ENCODE results near the gene CSRP1. TPM values are rescaled to one million over a fixed set of nuclear protein-coding genes. Genes with fewer than 3 reads are reported as not detected.
"Not testable (repeated sequence)": the region's sequence is repeated elsewhere in the genome, so short reads cannot be mapped to it uniquely, and the experiment has no call there.

Gene CSRP1
- total and polyA plus RNA-seq, 7 donors: 14.7 to 27.7 (median 23.2) TPM

GRCh38 chr1:201497935-201498509 lies 8.9 kb downstream of the CSRP1 start:
- intact Hi-C loops (cut with DNase I): no loop called here
- Histone ChIP-seq H3K4me3 (no peak overlapping the region), H3K36me3 (ENCODE audit: insufficient read depth in 1 of 2, low read depth in 1 of 2) (peaks cover 0 to 14% of the 10 kb centered on the region in 2 donors), H3K9me3 (no peaks in the 10 kb centered on the region), H3K27me3 (ENCODE audit: insufficient read depth in 3 of 3, low read length in 2 of 3) (no peaks in the 10 kb centered on the region), H3K27ac (no peak overlapping the region), H3K4me1 (peaks cover 20% of the 10 kb centered on the region)
- WGBS, 3 donors: 72 to 87% (median 78%) methylated on average over 16 of the region's 16 CpGs
- TF ChIP-seq, protein P1, sequence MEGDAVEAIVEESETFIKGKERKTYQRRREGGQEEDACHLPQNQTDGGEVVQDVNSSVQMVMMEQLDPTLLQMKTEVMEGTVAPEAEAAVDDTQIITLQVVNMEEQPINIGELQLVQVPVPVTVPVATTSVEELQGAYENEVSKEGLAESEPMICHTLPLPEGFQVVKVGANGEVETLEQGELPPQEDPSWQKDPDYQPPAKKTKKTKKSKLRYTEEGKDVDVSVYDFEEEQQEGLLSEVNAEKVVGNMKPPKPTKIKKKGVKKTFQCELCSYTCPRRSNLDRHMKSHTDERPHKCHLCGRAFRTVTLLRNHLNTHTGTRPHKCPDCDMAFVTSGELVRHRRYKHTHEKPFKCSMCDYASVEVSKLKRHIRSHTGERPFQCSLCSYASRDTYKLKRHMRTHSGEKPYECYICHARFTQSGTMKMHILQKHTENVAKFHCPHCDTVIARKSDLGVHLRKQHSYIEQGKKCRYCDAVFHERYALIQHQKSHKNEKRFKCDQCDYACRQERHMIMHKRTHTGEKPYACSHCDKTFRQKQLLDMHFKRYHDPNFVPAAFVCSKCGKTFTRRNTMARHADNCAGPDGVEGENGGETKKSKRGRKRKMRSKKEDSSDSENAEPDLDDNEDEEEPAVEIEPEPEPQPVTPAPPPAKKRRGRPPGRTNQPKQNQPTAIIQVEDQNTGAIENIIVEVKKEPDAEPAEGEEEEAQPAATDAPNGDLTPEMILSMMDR (IDR thresholded peaks at IDR 0.05): no peak
- DNase-seq (no peak), ATAC-seq (no peak)

- H3K27ac ChIP-seq: peak overlapping the region; percentile 58
These were observed 10.6 kb downstream of the CSRP1 start for GRCh38 chr1:201496296-201496690.

DNA sequence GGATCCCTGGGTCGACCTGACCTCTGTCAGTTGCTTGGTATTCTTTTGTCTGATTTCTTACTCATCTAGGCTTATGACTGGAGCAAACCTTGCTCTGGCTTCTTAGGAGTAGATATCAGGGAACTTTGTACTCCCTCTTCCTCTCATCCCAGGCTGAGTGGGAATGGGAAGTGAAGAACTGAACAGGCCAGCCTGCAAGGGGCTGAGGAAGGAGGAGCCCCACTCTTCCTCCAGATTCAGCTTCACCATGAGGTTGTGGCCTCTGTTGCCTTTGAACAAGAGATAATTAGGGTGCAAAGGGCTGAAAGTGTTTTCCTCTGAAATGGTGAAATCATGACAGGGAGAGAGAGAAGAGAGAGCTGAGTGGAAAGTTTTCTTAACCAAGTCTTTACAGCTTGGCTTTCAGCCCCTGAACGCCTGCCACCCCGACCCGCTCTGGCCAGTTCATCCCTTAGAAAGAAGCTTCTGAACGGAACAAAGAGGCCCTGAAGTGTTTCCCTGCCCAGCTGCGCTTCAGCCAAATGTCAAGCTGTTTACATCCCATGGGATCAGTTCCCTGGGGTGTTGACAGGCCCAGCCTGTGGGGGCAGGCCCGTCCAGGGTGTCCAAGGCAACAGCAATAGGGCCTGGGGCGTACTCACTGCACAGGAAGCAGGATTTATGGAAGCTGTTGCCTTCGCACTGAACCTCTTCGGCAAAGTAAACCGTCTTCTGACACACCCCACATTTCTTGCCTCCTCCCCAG lies 11.2 kb downstream of the CSRP1 start:
- peak; percentile 74 to 84 for DNase-seq
- WGBS, 3 donors: 30 to 39% (median 33%) methylated on average over 11 of the region's 11 CpGs
- ATAC-seq: peak; percentile 36 to 70 (median 57)
- intact Hi-C loops (cut with DNase I): no loop called here
- H3K4me1 ChIP-seq: peaks cover 26% of the 10 kb centered on the region
- no peak overlapping the region for H3K4me3 ChIP-seq
- H3K27me3 ChIP-seq (ENCODE audit: insufficient read depth in 3 of 3, low read length in 2 of 3): no peaks in the 10 kb centered on the region
- H3K9me3 ChIP-seq: no peaks in the 10 kb centered on the region
- peaks cover 0 to 14% of the 10 kb centered on the region in 2 donors for H3K36me3 ChIP-seq (ENCODE audit: insufficient read depth in 1 of 2, low read depth in 1 of 2)
- TF ChIP-seq, protein P1 (IDR thresholded peaks at IDR 0.05): no peak
- peak overlapping the region; percentile 58 for H3K27ac ChIP-seq

More at GRCh38 chr1:201496296-201496690, 10.6 kb downstream of the CSRP1 start:
- no peak for DNase-seq
- intact Hi-C loops (cut with DNase I): no loop called here
- H3K4me3 ChIP-seq: no peak overlapping the region
- no peak for ATAC-seq
- peaks cover 24% of the 10 kb centered on the region for H3K4me1 ChIP-seq
- 50 to 69% (median 55%) methylated on average over 8 of the region's 8 CpGs for WGBS, 3 donors
- peaks cover 0 to 14% of the 10 kb centered on the region in 2 donors for H3K36me3 ChIP-seq (ENCODE audit: insufficient read depth in 1 of 2, low read depth in 1 of 2)
- H3K27me3 ChIP-seq (ENCODE audit: insufficient read depth in 3 of 3, low read length in 2 of 3): no peaks in the 10 kb centered on the region
- TF ChIP-seq, protein P1 (IDR thresholded peaks at IDR 0.05): no peak
- no peaks in the 10 kb centered on the region for H3K9me3 ChIP-seq

DNA sequence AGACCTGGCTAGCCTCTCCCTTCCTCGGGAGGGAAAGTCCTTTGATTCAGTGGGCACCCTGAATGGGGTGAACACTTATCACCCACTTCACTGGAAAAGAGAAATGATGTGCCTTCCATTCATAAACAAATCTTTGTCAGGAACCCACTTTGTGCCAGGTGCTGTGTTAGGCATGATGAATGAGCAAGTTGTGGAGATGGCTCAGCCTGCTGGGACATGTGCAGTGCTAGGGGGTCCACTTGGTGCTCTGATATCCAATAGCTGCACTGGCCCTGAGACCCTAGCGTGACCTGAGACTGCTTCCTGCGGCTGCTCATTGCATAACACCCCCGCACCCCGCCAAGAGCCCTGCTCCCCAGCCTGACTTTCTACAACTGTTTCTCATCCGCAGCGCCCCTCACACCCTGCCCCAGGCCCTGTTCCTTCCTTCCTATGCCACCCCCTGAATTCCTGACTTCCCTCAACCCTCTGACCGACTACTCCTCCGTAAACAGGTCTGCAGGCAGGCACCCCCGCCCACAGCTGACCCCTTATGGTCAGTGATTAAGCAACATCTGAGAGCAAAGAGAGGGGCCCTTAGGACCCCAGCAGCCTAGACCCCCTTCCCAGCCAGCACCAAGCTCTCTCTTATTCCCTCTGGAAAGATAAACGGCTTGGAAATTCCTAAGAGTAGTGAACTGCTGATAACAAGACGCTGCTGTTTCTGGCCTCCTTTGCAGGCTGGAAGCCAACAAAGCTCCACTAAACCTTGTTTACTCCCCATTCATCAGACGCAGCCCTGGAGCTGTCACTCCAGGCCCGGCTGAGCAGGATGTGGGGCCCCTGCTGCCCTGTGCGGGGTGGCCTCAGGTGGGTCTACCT lies 12.9 kb downstream of the CSRP1 start:
- 60 to 69% (median 67%) methylated on average over 15 of the region's 15 CpGs for WGBS, 3 donors
- Histone ChIP-seq H3K27me3 (ENCODE audit: insufficient read depth in 3 of 3, low read length in 2 of 3) (no peaks in the 10 kb centered on the region), H3K4me1 (peaks cover 40% of the 10 kb centered on the region), H3K36me3 (ENCODE audit: insufficient read depth in 1 of 2, low read depth in 1 of 2) (peaks cover 0 to 14% of the 10 kb centered on the region in 2 donors), H3K4me3 (no peak overlapping the region), H3K27ac (no peak overlapping the region), H3K9me3 (no peaks in the 10 kb centered on the region)
- ATAC-seq (no peak), DNase-seq (no peak)
- TF ChIP-seq, protein P1 (IDR thresholded peaks at IDR 0.05): no peak
- intact Hi-C loops (cut with DNase I): no loop called here

GRCh38 chr1:201493026-201493656 lies 13.8 kb downstream of the CSRP1 start:
- H3K27ac ChIP-seq; H3K27me3 ChIP-seq (ENCODE audit: insufficient read depth in 3 of 3, low read length in 2 of 3); DNase-seq; intact Hi-C loops (cut with DNase I); ATAC-seq; H3K9me3 ChIP-seq; H3K4me3 ChIP-seq: not testable (repeated sequence)
- WGBS, 3 donors: 94 to 99% (median 98%) methylated on average over 3 of the region's 3 CpGs
- H3K4me1 ChIP-seq: peaks cover 46% of the 10 kb centered on the region
- peaks cover 0 to 14% of the 10 kb centered on the region in 2 donors for H3K36me3 ChIP-seq (ENCODE audit: insufficient read depth in 1 of 2, low read depth in 1 of 2)

All from psoas muscle (tissue), 8 donors.